Osteoblast (primary cell): Measurements from ENCODE around the gene MRGPRE. TPM values are rescaled to one million over a fixed set of nuclear protein-coding genes. Genes with fewer than 3 reads are reported as not detected.

ENCODE experiments used
- DNase-seq: peaks from one replicate; pipeline ENCODE4 v3.0.0; 2011; ENCODE audit warnings: low spot score, mixed read lengths; ENCODE audit not compliant: insufficient read length; ENCODE audit errors: missing footprints
- H2AFZ ChIP-seq: 2 replicates; pipeline ENCODE4 v1.6.0; 2011; ENCODE audit warnings: mild to moderate bottlenecking, low read length
- H3K27ac ChIP-seq: 2 replicates; pipeline ENCODE4 v1.5.1; 2011; ENCODE audit warnings: mild to moderate bottlenecking, low read depth, low read length, moderate library complexity
- H3K27me3 ChIP-seq: 2 replicates; pipeline ENCODE4 v1.6.0; 2012; ENCODE audit warnings: mild to moderate bottlenecking, control low read depth, inconsistent platforms, low read length, moderate library complexity; ENCODE audit not compliant: insufficient read depth
- H3K36me3 ChIP-seq: 2 replicates; pipeline ENCODE4 v1.5.1; 2011; ENCODE audit warnings: mild to moderate bottlenecking, low read length, control low read depth, moderate library complexity; ENCODE audit not compliant: insufficient read depth
- H3K4me1 ChIP-seq: 2 replicates; pipeline ENCODE4 v1.5.1; 2011; ENCODE audit warnings: mild to moderate bottlenecking, low read length, control low read depth, moderate library complexity; ENCODE audit not compliant: insufficient read depth
- H3K4me2 ChIP-seq: 2 replicates; pipeline ENCODE4 v1.6.0; 2011; ENCODE audit warnings: mild to moderate bottlenecking, low read length; ENCODE audit not compliant: insufficient read depth
- H3K4me3 ChIP-seq: fragments of 200-600 bp; sonication (generic); 3 replicates; pipeline ENCODE4 v1.5.1; 2012; ENCODE audit warnings: mild to moderate bottlenecking, low read length, inconsistent platforms; ENCODE audit not compliant: insufficient read depth
- H3K79me2 ChIP-seq: 2 replicates; pipeline ENCODE4 v1.6.0; 2012; ENCODE audit warnings: mild to moderate bottlenecking, low read length, control low read depth, inconsistent platforms; ENCODE audit not compliant: insufficient read depth
- H3K9me3 ChIP-seq: 2 replicates; pipeline ENCODE4 v1.5.1; 2011; ENCODE audit warnings: low read depth, low read length, control low read depth
- H4K20me1 ChIP-seq: 2 replicates; pipeline ENCODE4 v1.6.0; 2012; ENCODE audit warnings: mild to moderate bottlenecking, low read length, control low read depth; ENCODE audit not compliant: insufficient read depth
- CTCF ChIP-seq: IDR thresholded peaks from 2 replicates; pipeline ENCODE4 v1.5.1; 2011; ENCODE audit warnings: mild to moderate bottlenecking, low read depth, low read length, moderate library complexity; ENCODE audit errors: extremely low read depth
- total RNA-seq: library from RNA; depleted of rRNA; stranded (reverse); fragments of >200 nt; gene quantifications from 2 replicates; pipeline ENCODE4 v1.2.3, GENCODE V29; 2012

MRGPRE gene
- total RNA-seq, 1 donor: under 0.01 TPM

GRCh38 chr11:3219281-3219892, 12.8 kb downstream of the MRGPRE start:
- no peaks in the 10 kb centered on the region for H3K9me3 ChIP-seq
- DNase-seq: peak; percentile 80
- no peak overlapping the region for H3K4me2 ChIP-seq
- no peak overlapping the region for H3K27ac ChIP-seq
- peaks cover 31% of the 10 kb centered on the region for H3K27me3 ChIP-seq
- no peaks in the 10 kb centered on the region for H3K36me3 ChIP-seq
- no peak overlapping the region for H3K4me3 ChIP-seq
- TF ChIP-seq CTCF: no peak
- no peaks in the 10 kb centered on the region for H3K79me2 ChIP-seq
- H2AFZ ChIP-seq: no peak overlapping the region
- no peaks in the 10 kb centered on the region for H3K4me1 ChIP-seq
- H4K20me1 ChIP-seq: no peaks in the 10 kb centered on the region

- Histone ChIP-seq H3K27me3 (peaks cover 24% of the 10 kb centered on the region), H3K79me2 (no peaks in the 10 kb centered on the region), H4K20me1 (no peaks in the 10 kb centered on the region), H3K27ac (no peak within 1 kb of the TSS), H3K36me3 (no peaks in the 10 kb centered on the region), H2AFZ (no peak within 1 kb of the TSS), H3K9me3 (no peaks in the 10 kb centered on the region), H3K4me3 (no peak within 1 kb of the TSS), H3K4me2 (no peak within 1 kb of the TSS), H3K4me1 (no peaks in the 10 kb centered on the region)
- peak; percentile 81 for DNase-seq
- TF ChIP-seq CTCF: no peak
Measured at GRCh38 chr11:3218483-3219280, 13.5 kb downstream of the MRGPRE start, which contains the start of gene MRGPRG. Gene MRGPRG, minus strand, starts transcription at chr11:3218813. Its CDS starts 0 bp downstream, at chr11:3218813.

GRCh38 chr11:3217818-3218482, 14.3 kb downstream of the MRGPRE start:
- Histone ChIP-seq H3K27ac (no peak overlapping the region), H3K4me1 (no peaks in the 10 kb centered on the region), H4K20me1 (no peaks in the 10 kb centered on the region), H2AFZ (no peak overlapping the region), H3K4me2 (no peak overlapping the region), H3K36me3 (no peaks in the 10 kb centered on the region), H3K9me3 (no peaks in the 10 kb centered on the region), H3K79me2 (no peaks in the 10 kb centered on the region), H3K4me3 (no peak overlapping the region), H3K27me3 (peaks cover 18% of the 10 kb centered on the region)
- no peak for TF ChIP-seq CTCF
- DNase-seq: peak; percentile 76
